ENCODE data around the gene SORCS2.

Gene SORCS2

GRCh38 chr4:7680106-7680505 lies 487.8 kb downstream of the SORCS2 start:
- DNase-seq (ENCODE audit: low read depth, low spot score), result no peak

- DNase-seq (ENCODE audit: low read depth, low spot score), result no peak
These were observed 488.4 kb downstream of the SORCS2 start for GRCh38 chr4:7680731-7681130.

GRCh38 chr4:7683126-7683703 lies 490.9 kb downstream of the SORCS2 start:
- DNase-seq (ENCODE audit: low read depth, low spot score), result no peak

GRCh38 chr4:7684294-7684693 lies 492.0 kb downstream of the SORCS2 start:
- no peak for DNase-seq (ENCODE audit: low read depth, low spot score)

- DNase-seq (ENCODE audit: low read depth, low spot score), result no peak
These were observed 493.9 kb downstream of the SORCS2 start for GRCh38 chr4:7686070-7686870.

DNA sequence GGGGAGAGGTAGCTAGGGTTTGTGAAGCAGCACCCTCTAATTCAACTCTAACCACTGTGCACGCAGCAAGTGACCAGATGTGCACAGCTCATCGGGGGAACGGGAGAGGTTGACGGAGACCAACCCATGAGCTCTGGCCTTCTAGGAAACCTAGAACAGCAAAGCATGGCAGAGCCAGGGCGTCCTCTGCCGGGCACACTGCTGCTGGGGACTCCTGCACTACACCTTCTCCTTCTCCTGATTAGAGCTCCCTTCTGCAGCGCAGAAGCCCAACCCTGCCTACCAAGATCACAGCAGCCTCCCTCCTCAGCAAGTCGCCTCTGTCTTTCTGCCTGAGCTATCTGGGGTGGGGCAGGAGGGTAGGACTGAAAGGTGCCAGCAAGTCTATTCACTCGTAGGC lies 494.7 kb downstream of the SORCS2 start:
- no peak for DNase-seq (ENCODE audit: low read depth, low spot score)

- DNase-seq (ENCODE audit: low read depth, low spot score), result no peak
These were observed 495.5 kb downstream of the SORCS2 start for GRCh38 chr4:7687796-7688195.

DNA sequence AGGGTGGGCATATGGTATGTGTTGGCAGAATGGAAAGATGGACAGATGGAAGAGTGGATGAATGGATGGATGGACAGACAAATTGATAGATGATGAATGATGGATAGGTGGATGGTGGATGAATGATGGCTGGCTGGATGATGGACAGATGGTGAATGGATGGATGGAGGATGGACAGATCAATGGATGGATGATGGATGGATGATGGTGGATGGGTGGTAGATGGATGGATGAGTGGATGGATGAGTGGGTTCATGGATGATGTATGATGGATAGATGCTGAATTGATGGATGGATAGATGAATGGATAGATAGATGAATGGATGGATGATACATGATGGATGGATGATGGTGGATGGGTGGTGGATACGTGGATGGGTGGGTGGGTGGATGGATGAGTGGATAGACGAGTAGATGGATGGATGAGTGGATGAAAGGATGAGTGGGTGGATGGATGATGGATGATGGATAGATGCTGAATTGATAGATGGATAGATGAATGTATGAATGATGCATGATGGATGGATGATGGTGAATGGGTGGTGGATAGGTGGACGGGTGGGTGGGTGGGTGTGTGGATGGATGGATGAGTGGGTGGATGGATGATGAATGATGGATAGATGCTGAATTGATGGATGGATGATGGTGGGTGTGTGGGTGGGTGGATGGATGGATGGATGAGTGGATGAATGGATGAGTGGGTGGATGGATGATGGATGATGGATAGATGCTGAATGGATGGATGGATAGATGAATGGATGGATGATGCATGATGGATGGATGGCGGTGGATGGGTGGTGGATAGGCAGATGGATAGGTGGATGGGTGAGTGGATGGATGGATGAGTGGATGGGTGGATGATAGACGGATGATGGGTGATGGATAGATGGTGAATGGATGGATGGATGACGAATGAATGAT lies 497.7 kb downstream of the SORCS2 start:
- DNase-seq (ENCODE audit: low read depth, low spot score), result no peak

- DNase-seq (ENCODE audit: low read depth, low spot score), result no peak
These were observed 498.7 kb downstream of the SORCS2 start for GRCh38 chr4:7691061-7691460.

DNA sequence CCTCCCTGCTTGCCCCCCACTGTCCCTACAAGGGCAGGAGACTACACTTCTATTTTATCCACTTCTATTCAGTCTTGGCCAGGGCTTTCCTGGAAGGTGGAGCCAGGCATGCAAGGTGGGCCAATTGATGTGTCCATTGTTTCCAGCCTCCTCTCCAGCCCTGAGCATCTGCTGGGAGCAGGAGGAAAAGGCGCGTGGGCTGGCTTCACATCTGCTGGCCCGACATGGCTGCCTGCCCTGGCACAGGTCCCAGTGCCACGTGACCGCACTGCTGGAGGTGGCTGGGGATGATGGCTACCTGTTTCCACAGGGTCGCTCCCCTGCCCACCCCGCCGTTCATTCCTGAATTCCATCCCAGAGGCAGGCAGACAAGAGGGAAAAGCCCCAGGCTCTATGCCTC lies 499.6 kb downstream of the SORCS2 start:
- DNase-seq (ENCODE audit: low read depth, low spot score), result no peak

- no peak for DNase-seq (ENCODE audit: low read depth, low spot score)
These were observed 500.3 kb downstream of the SORCS2 start for GRCh38 chr4:7692451-7693236.

DNA sequence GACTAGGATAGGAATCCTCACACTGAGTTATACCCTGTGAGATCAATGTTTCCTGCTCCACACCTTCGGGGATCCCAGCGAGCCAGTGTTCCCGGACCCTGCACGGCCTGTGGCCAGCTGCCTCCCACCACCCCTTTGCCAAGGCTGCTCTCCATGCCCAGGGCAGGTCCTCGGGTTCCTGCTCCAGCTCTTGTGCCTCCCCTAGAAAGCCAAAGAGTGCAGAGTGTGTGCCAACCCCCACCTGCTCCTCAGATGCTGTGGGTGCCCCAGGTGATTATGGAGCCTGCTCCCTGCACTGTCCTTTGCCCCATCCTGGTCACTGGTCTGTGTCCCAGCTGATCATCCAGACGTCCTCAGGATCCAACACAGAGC lies 500.9 kb downstream of the SORCS2 start:
- DNase-seq (ENCODE audit: low read depth, low spot score), result no peak

DNA sequence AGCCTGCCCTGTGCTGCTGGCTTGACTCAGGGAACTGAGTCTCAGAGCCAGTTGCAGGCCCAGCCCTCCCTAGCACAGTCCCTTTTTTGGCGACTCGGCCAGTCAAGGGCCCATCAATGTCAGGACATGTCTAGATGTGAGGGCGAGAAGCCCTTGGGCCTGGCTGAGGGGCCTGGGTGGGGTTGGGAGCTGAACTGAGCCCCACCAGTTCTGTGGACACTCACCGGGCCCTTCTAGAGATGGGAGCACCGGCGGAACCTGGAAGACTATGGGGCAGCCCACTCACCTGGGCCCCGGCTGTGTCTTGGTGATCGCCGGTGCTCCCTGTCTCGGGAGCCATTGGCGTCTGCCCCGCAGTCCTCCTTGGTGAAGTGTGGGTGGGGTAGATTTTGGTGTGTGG lies 501.4 kb downstream of the SORCS2 start:
- no peak for DNase-seq (ENCODE audit: low read depth, low spot score)

DNA sequence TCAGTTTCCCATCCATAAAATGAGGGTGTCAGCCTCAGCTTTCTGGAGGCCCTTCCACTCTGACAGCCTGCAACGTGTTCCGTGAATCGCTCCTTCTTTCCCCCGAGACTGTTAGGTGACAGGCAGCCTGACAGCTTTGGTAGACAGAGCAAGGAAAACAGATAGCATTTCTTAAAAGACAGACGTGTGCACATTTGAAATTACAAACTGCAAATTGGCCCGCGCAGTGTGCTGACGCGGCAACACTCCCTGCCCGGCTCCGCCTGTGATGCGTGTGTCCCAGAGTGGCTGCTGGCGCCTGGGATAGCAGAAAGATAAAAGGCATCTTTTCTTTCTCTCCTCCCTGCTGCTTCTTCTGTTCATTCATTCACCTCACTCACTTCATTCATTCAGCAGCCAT lies 502.0 kb downstream of the SORCS2 start:
- DNase-seq (ENCODE audit: low read depth, low spot score), result no peak

GRCh38 chr4:7697343-7697742 lies 505.0 kb downstream of the SORCS2 start:
- no peak for DNase-seq (ENCODE audit: low read depth, low spot score)

DNA sequence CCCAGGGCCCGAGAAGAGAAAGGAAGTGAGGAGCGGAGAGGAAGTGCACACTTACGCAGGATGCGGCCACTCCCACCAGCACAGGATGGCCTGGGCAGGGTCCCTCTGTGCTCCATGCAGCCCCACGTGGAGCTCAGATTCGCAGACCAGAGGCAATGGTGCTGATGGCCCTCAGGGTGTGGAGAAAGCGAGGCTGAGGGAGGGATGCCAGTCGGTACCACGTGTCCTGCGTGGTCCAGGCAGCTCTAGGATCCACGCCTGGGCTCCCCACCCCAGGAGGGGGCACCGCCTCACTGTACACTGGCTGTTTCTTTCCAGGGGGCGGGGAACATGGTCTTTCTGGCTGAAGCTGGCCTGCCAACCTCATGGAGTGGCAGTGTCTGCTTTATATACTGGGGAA lies 505.5 kb downstream of the SORCS2 start:
- DNase-seq (ENCODE audit: low read depth, low spot score), result no peak

- DNase-seq (ENCODE audit: low read depth, low spot score), result peak; percentile 31
These were observed 506.2 kb downstream of the SORCS2 start for GRCh38 chr4:7698584-7698983.

DNA sequence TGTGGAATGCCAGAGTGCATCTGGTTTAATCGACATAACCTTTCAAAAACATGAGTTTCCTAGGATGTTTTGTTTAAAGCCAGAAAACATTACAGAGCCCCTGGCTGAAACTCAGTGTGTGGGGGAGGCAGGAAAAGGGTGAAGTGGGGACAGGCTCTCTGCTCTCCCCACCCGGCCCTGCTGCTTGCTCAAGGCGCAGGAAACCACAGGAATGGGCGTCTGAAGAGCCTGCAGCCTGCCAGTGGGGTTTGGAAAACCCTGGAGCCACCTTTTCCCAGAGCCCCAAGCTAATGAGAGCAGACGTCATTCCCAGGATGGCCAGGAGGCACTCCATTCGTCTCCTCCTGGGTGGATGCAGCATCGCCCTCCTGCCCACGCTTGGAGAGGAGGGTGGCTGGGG lies 506.7 kb downstream of the SORCS2 start:
- DNase-seq (ENCODE audit: low read depth, low spot score), result peak; percentile 85

DNA sequence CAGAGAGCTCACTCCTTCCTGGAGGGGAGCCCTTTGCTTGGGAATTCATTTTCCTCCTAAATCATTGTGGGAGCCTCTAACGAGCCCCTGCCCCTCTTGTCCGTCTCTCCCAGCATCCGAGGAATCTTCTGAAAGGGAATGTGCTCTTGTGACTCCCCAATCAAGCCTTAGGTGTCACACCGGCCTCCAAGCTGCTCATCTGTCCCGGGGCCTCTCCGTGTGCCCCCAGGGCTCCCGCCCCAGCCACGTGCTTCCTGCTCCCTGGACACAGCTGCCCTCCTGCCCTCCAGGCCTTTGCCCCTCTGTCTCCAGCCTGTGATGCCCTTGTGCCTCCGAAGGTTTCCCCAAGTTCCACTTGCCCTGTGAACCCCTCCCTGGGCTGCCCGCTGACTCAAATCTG lies 507.5 kb downstream of the SORCS2 start:
- DNase-seq (ENCODE audit: low read depth, low spot score), result no peak

GRCh38 chr4:7700665-7701064 lies 508.3 kb downstream of the SORCS2 start:
- no peak for DNase-seq (ENCODE audit: low read depth, low spot score)

DNA sequence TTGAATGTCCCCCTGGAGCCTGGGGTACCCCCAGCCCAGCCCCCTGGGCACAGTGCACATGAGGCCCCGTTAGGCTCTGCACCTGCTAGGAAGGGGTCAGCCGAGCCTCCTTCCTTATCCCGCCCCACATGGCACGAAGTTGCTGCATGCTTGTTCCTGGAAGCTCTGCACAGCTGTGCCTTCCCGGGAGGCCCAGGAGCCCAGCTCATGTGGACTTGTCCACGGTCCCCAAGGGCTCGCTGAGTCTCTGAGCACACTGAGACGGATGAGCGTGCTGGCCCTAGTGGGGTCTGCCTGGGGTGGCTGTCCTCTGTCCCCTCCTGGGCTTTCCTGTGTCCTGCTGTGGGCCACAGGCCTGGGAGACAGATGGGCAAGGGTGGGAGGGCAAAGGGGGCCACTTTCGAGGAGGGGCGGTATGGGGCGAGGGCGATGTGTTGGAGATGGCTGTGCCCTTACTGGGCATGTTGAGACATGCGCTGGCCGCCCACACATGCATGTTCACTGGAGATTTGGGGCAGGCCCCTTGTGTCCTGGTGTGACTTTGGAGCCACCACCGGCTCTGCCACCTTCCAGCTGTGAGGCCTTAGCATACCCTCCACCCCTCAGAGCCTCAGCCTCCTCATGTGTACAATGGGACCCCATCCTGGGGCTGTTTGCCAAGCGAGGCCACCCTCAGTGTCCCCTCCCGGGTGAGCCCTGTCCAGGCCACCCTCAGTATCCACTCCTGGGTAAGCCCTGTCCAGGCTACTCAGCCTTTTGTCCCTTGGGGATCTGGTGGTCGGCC lies 509.7 kb downstream of the SORCS2 start:
- DNase-seq (ENCODE audit: low read depth, low spot score), result no peak
